Hematopoietic multipotent progenitor cell treated with erythropoietin and hydrocortisone succinate and interleukin-3 and kit ligand, for 15 days (in vitro differentiated cells): ENCODE data around the gene CEP89.
"Not testable (repeated sequence)": the region's sequence is repeated elsewhere in the genome, so short reads cannot be mapped to it uniquely, and the experiment has no call there.

ENCODE experiments used
- DNase-seq: peaks from one replicate; pipeline ENCODE4 v3.0.0-alpha.2; 2015; ENCODE audit warnings: low spot score

CEP89 gene

DNA sequence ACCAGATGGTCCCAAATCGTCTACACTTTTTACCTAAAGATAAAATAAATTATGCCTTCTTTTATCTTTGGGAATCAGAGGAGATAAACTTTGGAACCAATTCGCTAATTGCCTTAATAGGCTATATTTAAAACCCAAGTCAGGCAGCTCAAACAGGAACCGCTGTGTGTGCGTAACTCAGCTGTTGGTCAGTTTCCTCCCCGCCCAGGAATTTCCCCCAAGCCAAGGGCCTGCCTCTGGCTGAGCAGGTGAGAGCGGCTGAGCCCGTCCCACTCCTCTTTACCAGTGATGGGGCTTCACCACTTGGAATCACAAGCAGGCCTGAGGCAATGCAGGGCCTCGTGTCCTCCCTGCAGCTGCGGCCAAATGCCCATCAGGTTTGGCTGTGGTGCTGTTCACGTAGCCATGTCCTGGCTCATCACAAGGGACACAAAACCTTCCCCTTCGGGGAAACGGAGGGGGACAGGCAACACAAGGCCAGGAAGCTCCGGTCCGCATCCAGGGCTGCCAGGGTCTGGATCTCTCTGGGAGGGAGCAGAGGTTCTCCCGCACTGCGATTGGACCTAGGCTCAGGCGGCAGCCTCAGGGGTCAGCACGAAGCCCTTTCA, 101.7 kb downstream of the CEP89 start:
- no peak for DNase-seq

DNA sequence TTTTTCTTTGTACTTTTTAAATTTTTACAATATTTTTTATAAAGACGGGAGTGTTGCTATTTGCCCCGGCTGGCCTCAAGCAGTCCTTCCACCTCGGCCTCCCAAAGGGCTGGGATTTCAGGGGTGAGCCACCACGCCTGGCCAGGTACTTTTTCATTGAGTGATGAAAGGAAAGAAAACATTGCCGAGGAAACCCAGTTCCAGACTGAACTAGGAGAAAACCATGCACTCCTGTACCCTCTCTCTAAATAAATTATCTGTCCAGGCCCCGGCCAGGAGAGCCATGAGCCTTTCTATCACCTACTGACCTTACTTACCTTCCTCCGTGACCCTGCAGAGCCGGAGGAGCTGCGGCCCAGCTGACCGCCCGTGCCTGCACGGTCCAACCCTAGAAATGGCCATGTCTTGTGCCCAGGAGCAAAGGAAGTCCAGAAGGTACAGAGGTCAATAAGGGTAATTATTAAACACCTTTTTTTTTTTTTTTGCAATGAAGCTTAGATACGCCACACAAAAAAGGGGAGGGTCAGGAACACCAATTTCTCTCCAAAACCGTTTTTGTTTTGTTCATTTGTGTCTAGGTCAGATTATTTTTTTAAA, 102.3 kb downstream of the CEP89 start, which contains the start of gene SLC7A9:
SLC7A9 (minus strand) TSS at position 399 of the 597 bp plus-strand sequence. CDS start 1,233 bp downstream, outside the sequence.
- no peak for DNase-seq

DNA sequence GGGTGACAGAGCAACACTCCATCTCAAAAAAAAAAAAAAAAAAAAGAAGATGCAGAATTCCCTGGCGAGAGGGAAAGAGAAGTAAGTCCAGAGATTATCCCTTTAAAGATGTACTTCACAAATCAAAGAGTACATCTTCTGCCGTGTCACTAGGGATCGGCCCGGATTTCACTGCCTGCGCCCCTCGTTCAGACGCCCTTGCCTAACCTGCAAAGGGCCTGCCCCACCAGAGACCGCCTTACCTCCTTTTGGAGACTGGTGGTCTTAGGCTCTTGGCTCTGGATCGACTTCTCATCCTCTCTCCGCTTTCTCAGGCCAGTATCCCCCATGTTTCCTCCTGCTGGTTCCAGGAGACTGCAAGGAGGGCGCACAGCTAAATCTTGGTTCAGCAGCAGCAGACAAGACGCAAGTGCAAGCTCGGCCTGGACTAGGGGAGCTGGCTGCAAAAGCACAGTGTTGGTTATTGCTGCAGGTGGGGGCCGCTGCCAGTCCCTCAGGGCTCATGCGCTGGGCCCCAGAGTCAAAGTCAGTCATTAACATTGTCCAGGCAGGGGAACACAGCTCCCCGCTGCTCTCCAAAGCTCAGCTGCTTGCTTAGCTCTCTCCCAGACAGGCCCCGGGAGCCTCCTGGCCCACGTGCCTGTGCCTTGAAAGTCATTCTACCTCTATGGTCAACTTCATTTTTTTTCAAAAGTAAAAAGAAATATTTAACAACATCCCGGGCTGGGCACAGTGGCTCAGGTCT, 103.4 kb downstream of the CEP89 start:
- DNase-seq, result no peak

DNA sequence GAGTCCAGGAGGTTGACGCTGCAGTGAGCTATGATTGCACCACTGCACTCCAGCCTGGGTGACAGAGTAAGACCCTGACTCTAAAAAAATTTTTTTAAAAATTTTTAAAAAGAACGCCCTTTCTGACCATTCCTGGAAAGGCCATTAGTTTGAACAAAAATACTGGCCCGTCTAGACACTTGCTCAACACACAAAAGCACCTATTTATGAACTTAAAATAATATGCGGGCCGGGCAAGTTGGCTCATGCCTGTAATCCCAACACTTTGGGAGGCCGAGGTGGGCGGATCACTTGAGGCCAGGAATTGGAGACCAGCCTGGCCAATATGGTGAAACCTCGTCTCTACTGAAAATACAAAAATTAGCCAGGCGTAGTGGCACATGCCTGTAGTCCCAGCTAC, 104.3 kb downstream of the CEP89 start:
- DNase-seq, result not testable (repeated sequence)

DNA sequence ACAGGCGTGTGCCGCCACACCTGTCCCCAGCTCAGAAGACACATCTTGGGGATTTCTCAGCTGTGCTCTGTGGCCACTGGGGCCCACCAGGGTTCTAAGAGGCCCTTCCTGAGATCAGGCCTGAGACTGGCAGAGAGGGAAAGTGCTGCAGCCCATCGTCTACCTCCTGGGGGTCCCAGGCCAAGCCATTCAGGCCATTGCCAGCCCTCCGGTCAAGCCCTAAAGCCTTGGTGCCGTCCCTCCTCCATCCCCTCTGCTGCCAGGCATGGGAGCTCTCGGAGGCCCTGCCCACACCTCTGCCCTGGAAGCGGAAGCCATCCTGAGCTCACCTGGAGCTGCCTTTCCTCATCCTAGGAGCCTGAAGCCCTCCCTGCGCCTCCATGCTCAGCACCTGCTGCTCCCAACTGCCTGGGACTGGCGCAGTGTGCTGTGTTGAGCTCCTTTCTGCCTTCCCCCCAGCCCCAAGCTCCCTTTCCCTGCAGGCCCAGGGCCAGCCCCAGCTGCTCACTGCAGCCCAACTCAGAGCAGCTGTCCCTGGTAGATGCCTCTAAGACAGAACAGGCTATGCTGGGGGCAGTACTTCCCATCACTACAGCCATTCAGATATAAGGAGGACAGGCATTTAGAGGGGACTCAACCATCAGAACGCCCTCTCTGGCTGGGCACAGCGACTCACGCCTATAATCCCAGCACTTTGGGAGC, 105.0 kb downstream of the CEP89 start:
- no peak for DNase-seq

DNA sequence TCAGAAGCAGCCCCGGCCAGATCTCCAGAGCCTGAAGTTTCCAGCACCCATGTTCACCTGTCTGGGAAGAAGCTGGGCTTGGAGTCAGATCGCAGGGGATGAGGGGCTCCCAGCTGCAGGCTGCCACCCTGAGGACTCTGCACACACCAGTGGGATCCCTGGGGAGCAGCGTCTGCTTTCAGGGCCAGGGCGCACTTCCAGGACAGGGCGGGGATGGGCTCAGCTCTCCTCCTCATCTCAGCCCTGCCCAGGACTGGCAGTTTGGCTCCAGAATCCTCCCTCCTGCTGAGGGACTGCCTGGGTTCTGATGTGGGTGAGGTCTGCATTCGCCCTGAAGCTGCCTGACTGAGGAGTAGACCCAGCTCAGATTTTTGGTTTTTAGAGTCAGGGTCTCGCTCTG, 105.7 kb downstream of the CEP89 start:
- no peak for DNase-seq

DNA sequence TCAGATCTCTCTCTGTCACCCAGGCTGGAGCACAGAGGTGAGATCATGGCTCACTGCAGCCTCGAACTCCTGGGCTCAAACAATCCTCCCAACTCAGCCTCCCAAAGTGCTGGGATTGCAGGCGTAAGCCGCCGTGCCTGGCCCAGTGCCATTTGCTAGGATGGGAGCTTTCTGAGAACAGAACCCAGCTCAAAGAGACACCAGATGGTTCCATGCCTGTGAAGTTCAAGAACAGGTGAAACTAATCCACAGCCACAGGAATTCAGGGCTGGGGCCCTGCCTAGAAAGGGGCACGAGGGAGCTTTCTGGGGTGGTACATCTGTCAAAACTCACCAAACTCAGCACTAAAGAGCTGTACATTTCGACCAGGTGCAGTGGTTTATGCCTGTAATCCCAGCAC, 106.4 kb downstream of the CEP89 start:
- DNase-seq, result no peak

DNA sequence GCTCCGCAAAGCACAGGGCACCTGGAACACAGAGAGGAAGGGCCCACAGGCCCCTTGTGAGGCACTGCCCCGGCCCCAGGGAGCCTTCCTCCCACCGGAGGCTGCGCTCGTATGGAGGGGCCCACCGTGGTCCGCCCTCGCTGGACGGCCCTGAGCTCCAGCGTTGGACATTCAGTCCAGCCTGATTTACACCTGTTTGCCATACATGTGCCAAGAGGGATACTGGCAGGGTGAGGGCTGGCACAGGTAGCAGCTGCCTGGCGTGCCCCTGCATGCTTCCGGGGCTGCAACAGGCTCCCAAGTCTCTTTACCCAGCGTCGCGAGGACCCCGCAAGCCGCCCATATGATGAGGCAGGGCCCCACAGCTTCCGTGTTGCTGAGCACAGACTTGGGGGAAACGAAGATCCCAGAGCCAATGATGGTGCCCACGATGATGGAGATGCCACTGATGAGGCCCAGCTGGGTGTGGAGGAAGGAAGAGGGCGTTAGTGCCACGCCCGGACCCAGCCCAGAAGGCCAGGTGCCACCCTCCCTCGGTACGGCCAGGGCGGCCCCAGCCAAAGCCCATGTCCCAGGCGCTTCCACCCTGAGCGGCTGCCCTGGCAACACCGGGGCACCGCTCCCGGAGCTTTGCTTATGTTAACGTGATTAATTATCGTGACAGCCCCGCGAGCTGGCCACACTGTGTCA, 107.3 kb downstream of the CEP89 start:
- no peak for DNase-seq

DNA sequence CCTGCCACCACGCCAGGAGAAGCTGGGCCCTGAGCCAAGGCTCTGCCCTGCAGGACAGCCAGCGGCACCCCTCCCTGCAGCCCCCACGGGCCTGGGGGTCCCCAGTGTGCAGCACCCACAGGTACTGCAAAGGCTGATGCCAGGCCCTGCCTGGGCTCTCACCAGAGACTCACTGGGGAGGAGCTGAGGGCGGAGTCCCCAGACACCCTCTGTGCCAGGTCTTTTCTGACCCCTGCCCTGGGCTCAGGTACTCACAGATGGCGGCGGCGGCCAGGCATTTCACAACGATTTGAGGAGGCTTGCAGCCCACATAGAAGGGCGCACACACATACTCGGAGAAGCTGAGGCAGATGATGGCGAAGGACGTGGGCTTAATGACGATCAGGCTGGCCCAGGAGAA, 107.9 kb downstream of the CEP89 start:
- DNase-seq, result no peak

DNA sequence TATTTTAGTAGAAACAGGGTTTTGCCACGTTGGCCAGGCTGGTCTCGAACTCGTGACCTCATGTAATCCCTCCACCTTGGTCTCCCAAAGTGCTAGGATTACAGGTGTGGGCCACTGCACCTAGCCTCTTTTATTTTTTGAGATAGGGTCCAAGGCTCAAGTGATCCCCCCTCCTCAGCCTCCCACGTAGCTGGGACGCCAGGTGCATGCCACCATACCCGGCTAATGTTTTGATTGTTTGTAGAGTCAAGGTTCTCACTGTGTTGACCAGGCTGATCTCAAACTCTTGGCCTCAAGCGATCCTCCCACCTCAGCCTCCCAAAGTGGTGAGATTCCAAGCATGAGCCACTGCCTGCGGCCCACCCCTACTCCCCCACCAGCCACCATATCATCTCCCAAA, 108.5 kb downstream of the CEP89 start:
- no peak for DNase-seq

DNA sequence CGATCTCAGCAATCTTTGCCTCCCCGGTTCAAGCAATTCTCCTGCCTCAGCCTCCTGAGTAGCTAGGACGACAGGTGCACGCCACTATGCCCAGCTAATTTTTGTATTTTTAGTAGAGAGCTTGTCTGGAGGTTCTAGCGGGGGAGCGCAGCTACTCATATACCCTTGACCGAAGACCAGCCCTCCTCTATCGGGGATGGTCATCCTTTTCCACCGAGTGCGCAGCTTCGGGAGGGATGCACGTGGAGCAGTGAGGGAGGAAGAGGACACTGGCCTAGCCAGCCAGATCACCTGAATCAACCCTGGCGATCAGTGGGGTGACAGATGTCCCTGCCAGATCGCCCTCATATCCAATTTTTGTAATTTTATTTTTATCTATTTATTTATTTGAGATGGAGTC, 109.0 kb downstream of the CEP89 start:
- no peak for DNase-seq

DNA sequence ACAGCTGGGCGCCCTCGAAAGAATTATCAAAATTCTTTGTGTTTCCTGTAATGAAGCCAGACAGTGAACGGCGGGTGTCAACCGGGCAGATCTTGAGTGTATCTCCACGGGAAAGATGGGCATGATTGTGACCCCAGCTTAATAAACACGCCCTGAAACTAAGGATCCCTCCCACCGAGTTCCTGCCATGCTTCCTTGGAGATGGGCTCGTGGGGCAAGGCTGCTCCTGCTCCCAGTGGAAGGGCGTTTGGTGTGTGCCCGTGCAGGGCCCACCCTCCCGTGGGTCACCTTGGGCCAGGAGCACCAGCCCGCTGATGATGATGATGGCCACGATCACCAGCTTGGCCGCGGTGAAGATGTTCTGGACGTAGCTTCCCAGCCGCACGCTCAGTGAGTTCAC, 109.6 kb downstream of the CEP89 start:
- no peak for DNase-seq

DNA sequence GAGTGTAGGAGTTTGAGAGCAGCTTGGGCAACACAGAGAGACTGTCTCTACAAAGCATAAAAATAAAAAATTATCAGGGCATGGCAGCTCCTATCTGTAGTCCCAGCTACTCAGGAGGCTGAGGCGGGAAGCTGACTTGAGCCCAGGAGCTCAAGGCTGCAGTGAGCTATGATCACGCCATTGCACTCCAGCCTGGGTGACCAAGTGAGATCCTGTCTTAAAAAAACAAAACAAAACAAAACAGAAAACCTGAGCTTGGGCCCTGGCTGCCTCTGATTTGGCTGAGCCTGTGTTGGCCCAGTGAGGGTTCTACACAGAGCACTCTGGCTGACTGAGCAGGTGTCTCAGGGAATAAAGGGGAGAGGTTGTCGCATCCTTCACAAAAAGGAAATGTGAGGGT, 110.2 kb downstream of the CEP89 start:
- DNase-seq, result no peak

DNA sequence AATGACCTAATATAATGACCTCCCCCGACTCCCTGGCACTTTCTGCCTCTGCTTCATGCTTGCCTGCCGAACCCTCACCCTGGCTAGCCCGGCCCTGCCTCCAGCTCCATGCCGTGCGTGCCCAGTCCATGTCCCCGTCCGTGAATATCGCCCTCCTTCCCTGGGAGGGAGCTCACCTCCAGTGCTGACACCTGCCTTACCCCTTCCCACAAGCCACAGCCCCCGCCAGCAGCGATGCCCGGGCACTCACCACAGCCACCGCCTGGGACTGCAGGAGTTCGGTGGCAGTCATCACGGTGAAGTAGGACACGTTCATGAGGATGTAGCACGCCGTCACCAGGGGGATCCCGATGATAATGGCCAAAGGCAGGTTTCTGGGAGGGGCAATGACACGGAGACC, 112.2 kb downstream of the CEP89 start:
- no peak for DNase-seq

DNA sequence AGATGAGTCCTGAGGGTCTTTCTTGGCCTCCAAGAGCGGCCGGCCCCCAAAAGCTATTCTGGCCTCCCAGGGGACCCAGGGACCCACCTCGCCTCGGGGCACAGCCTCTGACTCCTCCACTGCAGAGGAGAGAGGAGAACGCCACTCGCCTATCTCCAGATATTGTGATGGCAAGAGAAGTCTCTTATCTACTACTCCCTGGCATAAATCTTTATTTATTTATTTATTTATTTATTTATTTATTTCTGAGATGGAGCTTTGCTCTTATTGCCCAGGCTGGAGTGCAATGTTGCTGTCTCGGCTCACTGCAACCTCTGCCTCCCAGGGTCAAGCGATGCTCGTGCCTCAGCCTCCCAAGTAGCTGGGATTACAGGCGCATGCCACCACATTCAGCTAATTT, 113.2 kb downstream of the CEP89 start:
- no peak for DNase-seq

DNA sequence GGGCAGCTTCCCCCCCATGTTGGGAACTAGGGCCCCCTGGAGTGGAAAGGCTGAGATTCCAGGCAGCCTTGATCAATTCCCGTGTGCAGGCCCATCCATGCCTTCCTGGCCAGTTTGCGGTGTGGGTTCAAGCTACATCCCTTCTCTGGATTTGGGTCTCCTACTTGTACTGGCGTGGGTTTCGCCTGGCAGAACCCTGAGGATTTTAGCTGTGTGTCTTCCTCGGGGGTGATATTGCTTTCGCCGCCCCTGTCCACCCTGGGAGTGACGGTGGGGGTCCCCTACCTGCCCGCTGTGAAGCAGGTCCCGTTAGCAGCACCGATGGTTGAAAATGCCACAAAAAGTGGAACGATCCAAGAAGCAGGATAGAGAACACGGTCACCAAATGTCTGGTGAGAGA, 113.6 kb downstream of the CEP89 start:
- DNase-seq, result no peak

DNA sequence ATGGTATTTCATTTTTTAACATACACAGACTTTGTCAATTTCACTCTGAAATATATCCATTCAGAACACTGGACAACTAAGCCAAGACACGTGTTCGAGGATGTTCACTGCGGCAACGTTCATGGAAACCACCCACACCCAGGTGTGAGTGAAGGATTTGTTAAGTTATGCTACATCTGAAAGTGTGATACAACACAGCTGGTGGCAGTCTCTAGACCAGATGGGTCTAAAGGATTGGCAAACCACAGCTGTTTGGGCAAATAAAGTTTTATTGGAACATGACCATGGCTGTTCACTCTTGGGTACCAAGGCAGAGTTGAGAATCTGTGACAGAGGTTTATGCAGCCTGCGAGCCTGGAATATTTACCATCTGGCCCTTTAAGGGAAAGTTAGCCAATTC, 114.2 kb downstream of the CEP89 start:
- no peak for DNase-seq

DNA sequence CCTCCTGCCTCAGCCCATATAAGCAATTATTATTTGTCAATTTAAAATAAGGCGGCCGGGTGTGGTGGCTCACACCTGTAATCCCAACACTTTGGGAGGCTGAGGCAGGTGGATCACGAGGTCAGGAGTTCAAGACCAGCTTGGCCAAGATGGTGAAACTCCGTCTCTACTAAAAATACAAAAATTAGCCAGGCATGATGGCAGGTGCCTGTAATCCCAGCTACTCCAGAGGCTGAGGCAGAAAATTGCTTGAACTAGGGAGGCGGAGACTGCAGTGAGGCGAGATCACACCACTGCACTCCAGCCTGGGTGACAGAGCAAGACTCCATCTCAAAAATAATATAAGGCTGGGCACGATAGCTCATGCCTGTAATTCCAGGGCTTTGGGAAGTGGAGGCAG, 114.9 kb downstream of the CEP89 start:
- not testable (repeated sequence) for DNase-seq

DNA sequence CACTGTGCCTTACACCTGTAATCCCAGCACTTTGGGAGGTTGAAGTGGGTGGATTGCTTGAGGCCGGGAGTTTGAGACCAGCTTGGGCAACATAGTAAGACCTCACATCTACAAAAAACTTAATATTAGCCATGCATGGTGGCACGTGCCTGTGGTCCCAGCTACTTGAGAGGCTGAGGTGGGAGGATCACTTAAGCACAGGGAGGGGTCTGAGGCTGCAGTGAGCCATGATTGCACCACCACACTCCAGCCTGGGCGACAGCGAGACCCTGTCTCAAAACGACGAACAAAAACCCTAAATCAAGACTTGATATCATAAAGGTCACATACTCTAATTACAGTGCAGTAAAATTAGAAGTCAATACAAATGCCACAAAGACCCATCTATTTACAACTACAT, 119.5 kb downstream of the CEP89 start:
- DNase-seq, result no peak

DNA sequence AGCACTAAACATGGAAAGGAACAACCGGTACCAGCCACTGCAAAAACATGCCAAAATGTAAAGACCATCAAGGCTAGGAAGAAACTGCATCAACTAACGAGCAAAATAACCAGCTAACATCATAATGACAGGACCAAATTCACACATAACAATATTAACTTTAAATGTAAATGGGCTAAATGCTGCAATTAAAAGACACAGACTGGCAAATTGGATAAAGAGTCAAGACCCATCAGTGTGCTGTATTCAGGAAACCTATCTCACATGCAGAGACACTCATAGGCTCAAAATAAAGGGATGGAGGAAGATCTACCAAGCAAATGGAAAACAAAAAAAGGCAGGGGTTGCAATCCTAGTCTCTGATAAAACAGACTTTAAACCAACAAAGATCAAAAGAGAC, 123.7 kb downstream of the CEP89 start:
- DNase-seq, result not testable (repeated sequence)

DNA sequence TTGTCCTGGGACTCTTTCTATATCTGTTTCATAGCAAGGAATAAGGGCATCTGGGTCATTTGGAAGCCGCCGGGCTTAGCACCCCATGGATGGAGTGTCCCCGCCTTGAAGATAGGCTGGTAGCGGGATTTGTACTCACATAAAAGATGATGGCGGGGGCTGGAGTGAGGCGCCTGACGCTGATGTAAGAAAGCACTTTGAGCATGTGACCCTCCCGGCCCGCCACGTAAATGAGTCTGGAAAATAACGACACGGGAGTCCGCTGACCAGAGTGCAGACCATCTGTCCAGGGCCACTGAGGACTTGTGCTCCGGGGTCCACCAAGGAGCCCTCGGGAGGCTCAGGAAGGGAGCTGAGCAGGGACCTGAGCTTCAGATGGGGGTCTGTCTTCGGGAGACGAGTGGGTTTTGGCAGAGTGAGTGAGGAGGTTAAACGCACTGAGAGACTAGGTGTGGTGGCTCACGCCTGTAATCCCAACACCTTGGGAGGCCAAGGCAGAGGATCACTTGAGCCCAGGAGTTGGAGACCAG, 128.0 kb downstream of the CEP89 start:
- no peak for DNase-seq

DNA sequence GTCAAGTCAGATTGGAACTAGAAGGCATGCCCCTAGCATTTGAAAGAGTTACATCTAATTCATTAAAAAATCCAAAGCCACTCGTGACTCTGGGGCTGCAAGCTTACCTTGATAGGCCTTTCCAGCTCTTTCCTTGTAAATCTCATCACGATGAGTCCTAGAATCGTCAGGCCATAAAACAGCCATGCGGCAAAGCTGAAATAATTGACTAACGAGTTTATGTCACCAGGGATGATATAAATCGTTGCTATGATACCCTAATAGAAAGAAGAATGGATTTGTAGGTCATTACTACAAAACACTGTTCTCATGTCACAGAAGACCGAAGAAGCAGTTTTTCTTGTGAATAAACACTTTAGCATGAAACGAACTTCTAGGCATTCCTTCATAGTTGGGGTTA, 129.7 kb downstream of the CEP89 start:
- no peak for DNase-seq
